Measurements from ENCODE around the gene RAB11A.

RAB11A gene

DNA sequence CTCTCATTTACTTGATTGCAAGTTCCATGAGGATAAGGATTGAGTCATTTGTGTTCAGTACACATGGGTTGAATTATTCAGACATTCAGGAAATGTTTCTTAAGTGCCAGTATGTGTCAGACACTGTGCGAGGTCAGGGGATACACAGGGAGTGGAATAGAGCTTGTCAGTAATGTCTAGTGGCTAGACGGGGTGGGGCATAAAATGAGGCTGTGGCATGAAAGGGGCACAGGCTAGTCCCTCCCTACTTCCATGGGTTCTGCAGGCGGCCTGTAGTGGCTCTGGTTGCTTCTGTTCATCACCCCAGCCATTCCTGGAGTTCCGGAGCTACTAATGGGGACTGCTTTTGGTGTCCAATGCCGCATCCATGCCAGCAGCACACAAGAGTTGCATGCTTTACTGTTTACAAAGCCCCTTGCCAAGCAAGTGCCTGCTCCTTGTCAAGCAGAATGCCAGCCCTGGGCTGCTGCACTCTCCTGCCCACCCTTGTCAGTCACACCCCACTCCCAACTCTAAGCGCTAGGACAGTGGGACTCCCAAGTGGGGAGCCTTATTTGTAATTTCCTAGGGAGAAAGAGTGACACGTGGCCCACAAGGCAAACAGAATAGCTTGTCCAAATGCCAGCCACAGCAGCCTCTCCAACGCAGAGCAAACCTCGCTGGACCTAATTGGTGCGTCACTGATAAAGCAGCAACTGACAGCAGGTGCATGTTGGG lies 70.8 kb downstream of the RAB11A start:
- DNase-seq (ENCODE audit: low read depth in 2 of 2), result no peak

- no peak for DNase-seq (ENCODE audit: low read depth in 2 of 2)
Observed at GRCh38 chr15:65940618-65940909, 71.3 kb downstream of the RAB11A start.
